ENCODE results near the gene SYT1. TPM values are rescaled to one million over a fixed set of nuclear protein-coding genes. Genes with fewer than 3 reads are reported as not detected.

Gene SYT1
- total RNA-seq, 1 experiment from 2014 or later: 44.9 TPM

- POLR2A ChIA-PET: no interaction called here
- Histone ChIP-seq H3K9me3 (ENCODE audit: control insufficient read depth in 1 of 2, insufficient read depth in 1 of 2, low read depth in 1 of 2, low read length in 2 of 2) (no peaks in the 10 kb centered on the region), H3K4me1 (ENCODE audit: control insufficient read depth in 1 of 2, insufficient read depth in 2 of 2, low read length in 2 of 2) (no peaks in the 10 kb centered on the region), H3K9ac (ENCODE audit: low read length) (no peak overlapping the region), H3K27ac (ENCODE audit: low read depth, low read length) (no peak overlapping the region), H4K20me1 (ENCODE audit: insufficient read depth) (no peaks in the 10 kb centered on the region), H3K9me2 (ENCODE audit: insufficient read depth) (no peaks in the 10 kb centered on the region), H2AFZ (ENCODE audit: low read depth, low read length, poor library complexity, severe bottlenecking) (no peak overlapping the region), H3K36me3 (ENCODE audit: control insufficient read depth in 1 of 2, insufficient read depth in 2 of 2, low read length in 2 of 2) (no peaks in the 10 kb centered on the region; a peak in 1 of 4 replicates), H3K27me3 (ENCODE audit: insufficient read depth, low read length) (no peaks in the 10 kb centered on the region), H3K4me3 (replicated peaks in 1 of 2; ENCODE audit: low read depth in 1 of 2, low read length in 2 of 2) (no peak overlapping the region), H3K79me2 (ENCODE audit: insufficient read depth, low read length) (no peaks in the 10 kb centered on the region), H3K4me2 (ENCODE audit: low read length) (no peak overlapping the region)
- RAD21 ChIA-PET (ENCODE audit: low non-redundant PET in 1 of 2, low total read pairs in 2 of 2, uncharacterized antibody in 2 of 2, unreplicated experiment in 2 of 2): no interaction called here
- no peak for TF ChIP-seq ZFX (IDR thresholded peaks at IDR 0.05)
- no peak for TF ChIP-seq YY1 (IDR thresholded peaks at IDR 0.05; ENCODE audit: extremely low read depth, insufficient replicate concordance, low read depth, low read length)
- no peak for TF ChIP-seq RAD21 (IDR thresholded peaks at IDR 0.05; ENCODE audit: low read depth)
- ATAC-seq: no peak
- intact Hi-C loops (cut with micrococcal nuclease): no loop called here
- no peak for DNase-seq (ENCODE audit: low read depth, low spot score)
- no TSS peak for BruUV-seq (replicated peaks)
- CTCF ChIA-PET: interaction anchor here (1.8 kb wide), 1 partner anchor 14 kb away, joined by 6 read pairs; no protein-coding TSS in a partner anchor
These were observed 494.2 kb downstream of the SYT1 start for GRCh38 chr12:79358716-79359300.

- POLR2A ChIA-PET: no interaction called here
- Histone ChIP-seq H3K36me3 (ENCODE audit: control insufficient read depth in 1 of 2, insufficient read depth in 2 of 2, low read length in 2 of 2) (no peaks in the 10 kb centered on the region; a peak in 1 of 4 replicates), H3K9me3 (ENCODE audit: control insufficient read depth in 1 of 2, insufficient read depth in 1 of 2, low read depth in 1 of 2, low read length in 2 of 2) (no peaks in the 10 kb centered on the region), H3K4me2 (ENCODE audit: low read length) (no peak overlapping the region), H3K79me2 (ENCODE audit: insufficient read depth, low read length) (no peaks in the 10 kb centered on the region), H3K27ac (ENCODE audit: low read depth, low read length) (no peak overlapping the region), H3K4me3 (replicated peaks in 1 of 2; ENCODE audit: low read depth in 1 of 2, low read length in 2 of 2) (no peak overlapping the region), H3K27me3 (ENCODE audit: insufficient read depth, low read length) (no peaks in the 10 kb centered on the region), H3K9ac (ENCODE audit: low read length) (no peak overlapping the region), H3K4me1 (ENCODE audit: control insufficient read depth in 1 of 2, insufficient read depth in 2 of 2, low read length in 2 of 2) (no peaks in the 10 kb centered on the region), H2AFZ (ENCODE audit: low read depth, low read length, poor library complexity, severe bottlenecking) (no peak overlapping the region), H4K20me1 (ENCODE audit: insufficient read depth) (no peaks in the 10 kb centered on the region), H3K9me2 (ENCODE audit: insufficient read depth) (no peaks in the 10 kb centered on the region)
- no peak for ATAC-seq
- DNase-seq (ENCODE audit: low read depth, low spot score): no peak
- CTCF ChIA-PET: no interaction called here
- intact Hi-C loops (cut with micrococcal nuclease): no loop called here
- RAD21 ChIA-PET (ENCODE audit: low non-redundant PET in 1 of 2, low total read pairs in 2 of 2, uncharacterized antibody in 2 of 2, unreplicated experiment in 2 of 2): no interaction called here
- no peak for TF ChIP-seq ZBTB33 (IDR thresholded peaks at IDR 0.05; ENCODE audit: extremely low read depth, insufficient replicate concordance, low read length)
- no peak for TF ChIP-seq RAD21 (IDR thresholded peaks at IDR 0.05; ENCODE audit: low read depth)
- TF ChIP-seq ZFX (IDR thresholded peaks at IDR 0.05): no peak
- TF ChIP-seq POLR2AphosphoS5 (IDR thresholded peaks at IDR 0.05; ENCODE audit: low read depth, low read length): no peak
- no peak for TF ChIP-seq SP1 (IDR thresholded peaks at IDR 0.05; ENCODE audit: low read depth)
- TF ChIP-seq POLR2A (IDR thresholded peaks at IDR 0.05; ENCODE audit: borderline replicate concordance, extremely low read depth, insufficient read depth, insufficient read length): no peak
- no peak for TF ChIP-seq EZH2phosphoT487 (IDR thresholded peaks at IDR 0.05; ENCODE audit: borderline replicate concordance)
- TF ChIP-seq TCF7L2 (IDR thresholded peaks at IDR 0.05; ENCODE audit: borderline replicate concordance, extremely low read depth, insufficient read depth, insufficient read length): no peak
- no peak for TF ChIP-seq CTCF (IDR thresholded peaks at IDR 0.05 in 2 of 3, conservative IDR thresholded peaks at IDR 0.05 in 1 of 3; ENCODE audit: borderline replicate concordance in 1 of 3, insufficient read depth in 1 of 3, low read depth in 2 of 3, low read length in 2 of 3)
- TF ChIP-seq MAX (IDR thresholded peaks at IDR 0.05): no peak
- no peak for TF ChIP-seq ELF1 (IDR thresholded peaks at IDR 0.05; ENCODE audit: borderline replicate concordance, low read depth)
- BruUV-seq (replicated peaks): no TSS peak
These were observed 495.7 kb downstream of the SYT1 start for GRCh38 chr12:79360286-79360685.

Measured in HCT116 (cell line).